T-helper 17 cell (primary cell): Measurements from ENCODE around the gene GOLGA3. TPM values are rescaled to one million over a fixed set of nuclear protein-coding genes. Genes with fewer than 3 reads are reported as not detected.
"Not testable (repeated sequence)": the region's sequence is repeated elsewhere in the genome, so short reads cannot be mapped to it uniquely, and the experiment has no call there.

Experiments
- ATAC-seq: fragments of 150-1000 bp; cut with Tn5 transposase; 2 replicates; pipeline ENCODE4 v1.10.0; 2021; ENCODE audit warnings: mild to moderate bottlenecking, moderate library complexity
- DNase-seq, 3 donors: peaks; one replicate each; pipeline versions ENCODE4 v3.0.0 to v3.0.0-alpha.2; 2020 to 2021
- H3K9me3 ChIP-seq: one replicate; pipeline ENCODE4 v1.7.0; 2013; ENCODE audit warnings: low read length, mild to moderate bottlenecking; ENCODE audit not compliant: control insufficient read depth, poor library complexity, severe bottlenecking
- H3K27ac Mint-ChIP-seq: one replicate; pipeline ENCODE4 v1.8.0; 2022; ENCODE audit warnings: mild to moderate bottlenecking, moderate library complexity, mixed read lengths
- H3K27me3 Mint-ChIP-seq: one replicate; pipeline ENCODE4 v1.8.0; 2022; ENCODE audit warnings: mixed read lengths
- H3K36me3 Mint-ChIP-seq: one replicate; pipeline ENCODE4 v1.8.0; 2022; ENCODE audit warnings: low read depth, mixed read lengths
- H3K4me1 Mint-ChIP-seq: one replicate; pipeline ENCODE4 v1.8.0; 2022; ENCODE audit warnings: mild to moderate bottlenecking, mixed read lengths
- H3K4me3 Mint-ChIP-seq: one replicate; pipeline ENCODE4 v1.8.0; 2022; ENCODE audit warnings: mild to moderate bottlenecking, moderate library complexity, mixed read lengths
- total RNA-seq, 4 donors: library from RNA in 2 of 4; stranded (reverse) in 2 of 4; gene quantifications; one replicate each; pipeline ENCODE4 v1.2.3 and lab custom pipeline; 2022 to 2026

The GOLGA3 gene
- total RNA-seq, 2 donors from 2014 or later: 44.0 to 45.4 TPM

- no peak for ATAC-seq
- DNase-seq: no peak
- H3K4me1 Mint-ChIP-seq: peaks cover 4% of the 10 kb centered on the region
- no peaks in the 10 kb centered on the region for H3K27me3 Mint-ChIP-seq
- H3K4me3 Mint-ChIP-seq: no peak overlapping the region
- peaks cover 5% of the 10 kb centered on the region for H3K36me3 Mint-ChIP-seq
- no peak overlapping the region for H3K27ac Mint-ChIP-seq
- H3K9me3 ChIP-seq: no peaks in the 10 kb centered on the region
Observed at GRCh38 chr12:132814232-132814631, 14.4 kb downstream of the GOLGA3 start.

GRCh38 chr12:132813443-132813842, 15.2 kb downstream of the GOLGA3 start:
- H3K27ac Mint-ChIP-seq: no peak overlapping the region
- peaks cover 5% of the 10 kb centered on the region for H3K36me3 Mint-ChIP-seq
- ATAC-seq: no peak

GRCh38 chr12:132812631-132813305, 15.9 kb downstream of the GOLGA3 start:
- no peak for DNase-seq
- Mint-ChIP-seq H3K27me3 (no peaks in the 10 kb centered on the region), H3K27ac (no peak overlapping the region), H3K4me1 (peaks cover 4% of the 10 kb centered on the region), H3K4me3 (no peak overlapping the region), H3K36me3 (peaks cover 5% of the 10 kb centered on the region)
- ATAC-seq: peak; percentile 75
- no peaks in the 10 kb centered on the region for H3K9me3 ChIP-seq

More at GRCh38 chr12:132813443-132813842, 15.2 kb downstream of the GOLGA3 start:
- Mint-ChIP-seq H3K4me1 (peaks cover 4% of the 10 kb centered on the region), H3K27me3 (no peaks in the 10 kb centered on the region), H3K4me3 (no peak overlapping the region)
- DNase-seq: no peak
- no peaks in the 10 kb centered on the region for H3K9me3 ChIP-seq

- not testable (repeated sequence) for H3K4me3 Mint-ChIP-seq, H3K9me3 ChIP-seq, H3K4me1 Mint-ChIP-seq, H3K27me3 Mint-ChIP-seq, H3K36me3 Mint-ChIP-seq, DNase-seq, ATAC-seq, H3K27ac Mint-ChIP-seq
Observed at GRCh38 chr12:132809391-132809790, 19.3 kb downstream of the GOLGA3 start.

GRCh38 chr12:132807295-132808092, 21.2 kb downstream of the GOLGA3 start:
- H3K36me3 Mint-ChIP-seq: peaks cover 8% of the 10 kb centered on the region
- ATAC-seq (no peak), DNase-seq (no peak)
- H3K27me3 Mint-ChIP-seq: no peaks in the 10 kb centered on the region
- H3K27ac Mint-ChIP-seq: no peak overlapping the region
- no peaks in the 10 kb centered on the region for H3K9me3 ChIP-seq
- H3K4me1 Mint-ChIP-seq: peaks cover 4% of the 10 kb centered on the region
- no peak overlapping the region for H3K4me3 Mint-ChIP-seq

GRCh38 chr12:132806857-132807256, 21.8 kb downstream of the GOLGA3 start:
- H3K36me3 Mint-ChIP-seq: peaks cover 8% of the 10 kb centered on the region
- H3K27me3 Mint-ChIP-seq: no peaks in the 10 kb centered on the region
- H3K4me3 Mint-ChIP-seq: no peak overlapping the region
- H3K9me3 ChIP-seq: no peaks in the 10 kb centered on the region
- no peak for DNase-seq
- H3K27ac Mint-ChIP-seq: no peak overlapping the region
- ATAC-seq: no peak
- no peaks in the 10 kb centered on the region for H3K4me1 Mint-ChIP-seq

GRCh38 chr12:132804426-132804861, 24.2 kb downstream of the GOLGA3 start:
- Mint-ChIP-seq H3K27ac (no peak overlapping the region), H3K4me1 (peaks cover 2% of the 10 kb centered on the region), H3K4me3 (no peak overlapping the region), H3K36me3 (peaks cover 7% of the 10 kb centered on the region), H3K27me3 (no peaks in the 10 kb centered on the region)
- no peak for ATAC-seq
- H3K9me3 ChIP-seq: no peaks in the 10 kb centered on the region
- no peak for DNase-seq

GRCh38 chr12:132803888-132804287, 24.8 kb downstream of the GOLGA3 start:
- no peaks in the 10 kb centered on the region for H3K9me3 ChIP-seq
- DNase-seq (no peak), ATAC-seq (no peak)
- Mint-ChIP-seq H3K4me3 (no peak overlapping the region), H3K4me1 (peaks cover 2% of the 10 kb centered on the region), H3K27me3 (no peaks in the 10 kb centered on the region), H3K36me3 (peaks cover 7% of the 10 kb centered on the region), H3K27ac (no peak overlapping the region)

GRCh38 chr12:132803125-132803524, 25.5 kb downstream of the GOLGA3 start:
- no peak for DNase-seq
- no peaks in the 10 kb centered on the region for H3K9me3 ChIP-seq
- Mint-ChIP-seq H3K4me1 (peaks cover 2% of the 10 kb centered on the region), H3K27ac (no peak overlapping the region), H3K36me3 (peaks cover 7% of the 10 kb centered on the region), H3K27me3 (no peaks in the 10 kb centered on the region), H3K4me3 (no peak overlapping the region)
- ATAC-seq: no peak

GRCh38 chr12:132801741-132802140, 26.9 kb downstream of the GOLGA3 start:
- Mint-ChIP-seq H3K4me3 (no peak overlapping the region), H3K4me1 (peaks cover 2% of the 10 kb centered on the region), H3K36me3 (peaks cover 12% of the 10 kb centered on the region), H3K27me3 (no peaks in the 10 kb centered on the region), H3K27ac (no peak overlapping the region)
- DNase-seq: no peak
- ATAC-seq: no peak
- no peaks in the 10 kb centered on the region for H3K9me3 ChIP-seq

GRCh38 chr12:132798836-132799235, 29.8 kb downstream of the GOLGA3 start:
- Mint-ChIP-seq H3K4me1 (peaks cover 2% of the 10 kb centered on the region), H3K27ac (no peak overlapping the region), H3K36me3 (peaks cover 8% of the 10 kb centered on the region), H3K4me3 (no peak overlapping the region), H3K27me3 (no peaks in the 10 kb centered on the region)
- ATAC-seq (no peak), DNase-seq (no peak)
- no peaks in the 10 kb centered on the region for H3K9me3 ChIP-seq

- H3K4me3 Mint-ChIP-seq: no peak overlapping the region
Observed at GRCh38 chr12:132797820-132798570, 30.7 kb downstream of the GOLGA3 start.

GRCh38 chr12:132795847-132796246, 32.8 kb downstream of the GOLGA3 start:
- H3K27ac Mint-ChIP-seq: no peak overlapping the region
- no peak for ATAC-seq
- peaks cover 5% of the 10 kb centered on the region for H3K36me3 Mint-ChIP-seq
- DNase-seq: no peak
- H3K9me3 ChIP-seq: no peaks in the 10 kb centered on the region
- no peaks in the 10 kb centered on the region for H3K27me3 Mint-ChIP-seq
- H3K4me3 Mint-ChIP-seq: no peak overlapping the region
- H3K4me1 Mint-ChIP-seq: no peaks in the 10 kb centered on the region

More at GRCh38 chr12:132797820-132798570, 30.7 kb downstream of the GOLGA3 start:
- DNase-seq: no peak
- no peaks in the 10 kb centered on the region for H3K27me3 Mint-ChIP-seq
- peaks cover 2% of the 10 kb centered on the region for H3K4me1 Mint-ChIP-seq
- peaks cover 8% of the 10 kb centered on the region for H3K36me3 Mint-ChIP-seq
- no peaks in the 10 kb centered on the region for H3K9me3 ChIP-seq
- no peak overlapping the region for H3K27ac Mint-ChIP-seq
- no peak for ATAC-seq
